PC-3 (cell line): ENCODE results near the gene HMCN2.

ENCODE experiments used
- EZH2 ChIP-seq: fragments of 300-600 bp; sonication (generic); IDR thresholded peaks from one replicate; pipeline ENCODE4 v1.6.1; 2017; ENCODE audit warnings: antibody characterized with exemption, mild to moderate bottlenecking, low read length; ENCODE audit not compliant: unreplicated experiment
- TF ChIP-seq, protein P1 (sequence below): fragments of 300-600 bp; sonication (generic); conservative IDR thresholded peaks from 2 replicates; pipeline ENCODE4 v1.5.1; 2017; ENCODE audit warnings: antibody characterized with exemption, low read depth, mild to moderate bottlenecking, low read length

DNA sequence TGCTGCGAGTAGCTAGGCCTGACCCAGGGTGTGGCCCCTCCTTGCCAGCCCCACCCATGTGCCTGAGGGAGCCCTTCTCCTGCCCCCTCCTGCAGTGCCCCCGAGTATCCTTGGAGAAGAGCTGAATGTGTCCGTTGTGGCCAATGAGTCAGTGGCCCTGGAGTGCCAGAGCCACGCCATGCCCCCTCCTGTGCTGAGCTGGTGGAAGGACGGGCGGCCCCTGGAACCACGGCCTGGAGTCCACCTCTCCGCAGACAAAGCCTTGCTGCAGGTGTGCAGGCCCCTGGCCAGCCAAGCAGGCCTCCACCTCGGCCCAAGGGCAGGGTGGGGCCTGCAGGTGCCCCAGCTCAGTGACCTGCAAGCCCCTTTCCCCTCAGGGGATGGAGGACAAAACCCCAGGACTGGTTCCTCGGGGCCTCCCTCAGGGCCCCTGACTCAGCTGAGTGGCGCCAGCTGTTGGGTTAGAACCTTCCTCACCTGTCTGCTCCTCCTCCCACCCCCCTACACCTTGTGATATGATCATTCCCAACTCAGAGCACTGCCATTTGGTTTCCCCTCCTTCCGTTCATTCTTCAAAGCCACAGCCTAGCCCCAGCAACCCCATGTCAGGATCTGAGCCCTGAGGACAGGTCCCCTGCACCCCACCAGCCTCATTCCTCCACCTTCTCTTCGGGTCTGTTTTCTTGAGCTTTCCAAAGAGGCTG is 99.2 kb downstream of the HMCN2 start:
- TF ChIP-seq, protein P1, sequence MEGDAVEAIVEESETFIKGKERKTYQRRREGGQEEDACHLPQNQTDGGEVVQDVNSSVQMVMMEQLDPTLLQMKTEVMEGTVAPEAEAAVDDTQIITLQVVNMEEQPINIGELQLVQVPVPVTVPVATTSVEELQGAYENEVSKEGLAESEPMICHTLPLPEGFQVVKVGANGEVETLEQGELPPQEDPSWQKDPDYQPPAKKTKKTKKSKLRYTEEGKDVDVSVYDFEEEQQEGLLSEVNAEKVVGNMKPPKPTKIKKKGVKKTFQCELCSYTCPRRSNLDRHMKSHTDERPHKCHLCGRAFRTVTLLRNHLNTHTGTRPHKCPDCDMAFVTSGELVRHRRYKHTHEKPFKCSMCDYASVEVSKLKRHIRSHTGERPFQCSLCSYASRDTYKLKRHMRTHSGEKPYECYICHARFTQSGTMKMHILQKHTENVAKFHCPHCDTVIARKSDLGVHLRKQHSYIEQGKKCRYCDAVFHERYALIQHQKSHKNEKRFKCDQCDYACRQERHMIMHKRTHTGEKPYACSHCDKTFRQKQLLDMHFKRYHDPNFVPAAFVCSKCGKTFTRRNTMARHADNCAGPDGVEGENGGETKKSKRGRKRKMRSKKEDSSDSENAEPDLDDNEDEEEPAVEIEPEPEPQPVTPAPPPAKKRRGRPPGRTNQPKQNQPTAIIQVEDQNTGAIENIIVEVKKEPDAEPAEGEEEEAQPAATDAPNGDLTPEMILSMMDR, result no peak
- TF ChIP-seq EZH2, result no peak
